ENCODE measurements around the gene SMIM13.

DNA sequence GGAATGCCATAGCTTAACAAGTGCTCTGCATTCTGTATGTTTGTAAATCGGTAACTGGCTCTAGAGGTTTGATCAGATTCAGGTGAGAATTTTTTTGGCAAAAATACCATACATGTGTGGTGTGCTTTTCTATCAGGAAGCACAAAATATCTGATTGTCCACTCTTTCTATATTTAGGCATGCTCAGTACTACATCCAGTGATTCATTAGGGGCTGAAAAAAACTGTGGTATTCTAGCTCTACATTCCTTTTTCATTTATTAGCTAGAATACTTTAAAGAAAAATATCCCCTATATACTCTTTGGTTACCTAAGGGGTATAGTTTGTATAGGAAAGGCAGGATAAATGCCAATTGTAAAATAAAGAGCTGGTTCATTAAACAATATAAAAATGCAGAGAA, 38.9 kb upstream of the SMIM13 start:
- TF ChIP-seq, protein P1, sequence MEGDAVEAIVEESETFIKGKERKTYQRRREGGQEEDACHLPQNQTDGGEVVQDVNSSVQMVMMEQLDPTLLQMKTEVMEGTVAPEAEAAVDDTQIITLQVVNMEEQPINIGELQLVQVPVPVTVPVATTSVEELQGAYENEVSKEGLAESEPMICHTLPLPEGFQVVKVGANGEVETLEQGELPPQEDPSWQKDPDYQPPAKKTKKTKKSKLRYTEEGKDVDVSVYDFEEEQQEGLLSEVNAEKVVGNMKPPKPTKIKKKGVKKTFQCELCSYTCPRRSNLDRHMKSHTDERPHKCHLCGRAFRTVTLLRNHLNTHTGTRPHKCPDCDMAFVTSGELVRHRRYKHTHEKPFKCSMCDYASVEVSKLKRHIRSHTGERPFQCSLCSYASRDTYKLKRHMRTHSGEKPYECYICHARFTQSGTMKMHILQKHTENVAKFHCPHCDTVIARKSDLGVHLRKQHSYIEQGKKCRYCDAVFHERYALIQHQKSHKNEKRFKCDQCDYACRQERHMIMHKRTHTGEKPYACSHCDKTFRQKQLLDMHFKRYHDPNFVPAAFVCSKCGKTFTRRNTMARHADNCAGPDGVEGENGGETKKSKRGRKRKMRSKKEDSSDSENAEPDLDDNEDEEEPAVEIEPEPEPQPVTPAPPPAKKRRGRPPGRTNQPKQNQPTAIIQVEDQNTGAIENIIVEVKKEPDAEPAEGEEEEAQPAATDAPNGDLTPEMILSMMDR (IDR thresholded peaks at IDR 0.05; ENCODE audit: low read depth, low read length) = no peak
- no peak for TF ChIP-seq EZH2phosphoT487 (IDR thresholded peaks at IDR 0.05; ENCODE audit: low read depth)
